AG09309 (cell line): ENCODE measurements around the gene CELF2.

Source experiments
- DNase-seq: peaks from one replicate; pipeline ENCODE4 v3.0.0-alpha.2; 2010; ENCODE audit warnings: low read depth
- H3K4me3 ChIP-seq: 2 replicates; pipeline ENCODE4 v1.5.1; 2011; ENCODE audit warnings: mild to moderate bottlenecking, low read depth, low read length, moderate library complexity; ENCODE audit not compliant: control insufficient read depth
- CTCF ChIP-seq: IDR thresholded peaks from 2 replicates; pipeline ENCODE4 v1.5.1; 2011; ENCODE audit warnings: mild to moderate bottlenecking, low read depth, low read length, inconsistent platforms; ENCODE audit not compliant: insufficient read depth, control insufficient read depth; ENCODE audit errors: missing control alignments

CELF2 gene

GRCh38 chr10:11002916-11003315 lies 14.8 kb upstream of the CELF2 start:
- DNase-seq: no peak
- TF ChIP-seq CTCF: no peak
- H3K4me3 ChIP-seq: no peak overlapping the region

- no peak for TF ChIP-seq CTCF
Observed at GRCh38 chr10:11003679-11004078, 14.0 kb upstream of the CELF2 start.

GRCh38 chr10:11004144-11005077 lies 13.3 kb upstream of the CELF2 start:
- no peak for TF ChIP-seq CTCF
- no peak for DNase-seq

More at GRCh38 chr10:11003679-11004078, 14.0 kb upstream of the CELF2 start:
- no peak overlapping the region for H3K4me3 ChIP-seq
- no peak for DNase-seq

GRCh38 chr10:11005725-11006427 lies 11.8 kb upstream of the CELF2 start:
- TF ChIP-seq CTCF: no peak
- no peak overlapping the region for H3K4me3 ChIP-seq
- DNase-seq: no peak

More at GRCh38 chr10:11004144-11005077, 13.3 kb upstream of the CELF2 start:
- H3K4me3 ChIP-seq: no peak overlapping the region

- no peak for DNase-seq
- TF ChIP-seq CTCF: no peak
- no peak overlapping the region for H3K4me3 ChIP-seq
Observed at GRCh38 chr10:11006428-11006825, 11.2 kb upstream of the CELF2 start.

GRCh38 chr10:11007476-11008020 lies 10.1 kb upstream of the CELF2 start:
- DNase-seq: no peak
- no peak for TF ChIP-seq CTCF
- H3K4me3 ChIP-seq: no peak overlapping the region
